ENCODE results near the gene ABCD1. TPM values are rescaled to one million over a fixed set of nuclear protein-coding genes. Genes with fewer than 3 reads are reported as not detected.

Gene ABCD1
- total RNA-seq, 4 donors from 2014 or later: 18.4 to 36.2 (median 25.1) TPM

GRCh38 chrX:153765138-153766079 lies 40.8 kb downstream of the ABCD1 start:
- intact Hi-C loops (cut with DNase I): loop anchor here (2.0 kb wide), 1 partner anchor 187 kb away; no protein-coding TSS in a partner anchor
- Histone ChIP-seq H3K4me3 (peak overlapping the region; percentile 43 to 56 (median 49)), H3K27ac (replicated peaks in 1 of 4) (peak overlapping the region; percentile 70 to 79 (median 76)), H3K9me3 (no peaks in the 10 kb centered on the region), H3K4me1 (peaks cover 19 to 40% (median 36%) of the 10 kb centered on the region in 4 donors), H3K36me3 (peaks cover 0 to 12% (median 3%) of the 10 kb centered on the region in 4 donors), H3K27me3 (no peaks in the 10 kb centered on the region)
- DNase-seq (ENCODE audit: extremely low spot score): no peak
- 62% methylated on average over 20 of the region's 27 CpGs for WGBS
- TF ChIP-seq, protein P1, sequence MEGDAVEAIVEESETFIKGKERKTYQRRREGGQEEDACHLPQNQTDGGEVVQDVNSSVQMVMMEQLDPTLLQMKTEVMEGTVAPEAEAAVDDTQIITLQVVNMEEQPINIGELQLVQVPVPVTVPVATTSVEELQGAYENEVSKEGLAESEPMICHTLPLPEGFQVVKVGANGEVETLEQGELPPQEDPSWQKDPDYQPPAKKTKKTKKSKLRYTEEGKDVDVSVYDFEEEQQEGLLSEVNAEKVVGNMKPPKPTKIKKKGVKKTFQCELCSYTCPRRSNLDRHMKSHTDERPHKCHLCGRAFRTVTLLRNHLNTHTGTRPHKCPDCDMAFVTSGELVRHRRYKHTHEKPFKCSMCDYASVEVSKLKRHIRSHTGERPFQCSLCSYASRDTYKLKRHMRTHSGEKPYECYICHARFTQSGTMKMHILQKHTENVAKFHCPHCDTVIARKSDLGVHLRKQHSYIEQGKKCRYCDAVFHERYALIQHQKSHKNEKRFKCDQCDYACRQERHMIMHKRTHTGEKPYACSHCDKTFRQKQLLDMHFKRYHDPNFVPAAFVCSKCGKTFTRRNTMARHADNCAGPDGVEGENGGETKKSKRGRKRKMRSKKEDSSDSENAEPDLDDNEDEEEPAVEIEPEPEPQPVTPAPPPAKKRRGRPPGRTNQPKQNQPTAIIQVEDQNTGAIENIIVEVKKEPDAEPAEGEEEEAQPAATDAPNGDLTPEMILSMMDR (IDR thresholded peaks at IDR 0.05): no peak
- TF ChIP-seq EP300 (IDR thresholded peaks at IDR 0.05) (no peak), POLR2AphosphoS5 (IDR thresholded peaks at IDR 0.05) (no peak), POLR2A (IDR thresholded peaks at IDR 0.05; ENCODE audit: low read depth) (no peak)

DNA sequence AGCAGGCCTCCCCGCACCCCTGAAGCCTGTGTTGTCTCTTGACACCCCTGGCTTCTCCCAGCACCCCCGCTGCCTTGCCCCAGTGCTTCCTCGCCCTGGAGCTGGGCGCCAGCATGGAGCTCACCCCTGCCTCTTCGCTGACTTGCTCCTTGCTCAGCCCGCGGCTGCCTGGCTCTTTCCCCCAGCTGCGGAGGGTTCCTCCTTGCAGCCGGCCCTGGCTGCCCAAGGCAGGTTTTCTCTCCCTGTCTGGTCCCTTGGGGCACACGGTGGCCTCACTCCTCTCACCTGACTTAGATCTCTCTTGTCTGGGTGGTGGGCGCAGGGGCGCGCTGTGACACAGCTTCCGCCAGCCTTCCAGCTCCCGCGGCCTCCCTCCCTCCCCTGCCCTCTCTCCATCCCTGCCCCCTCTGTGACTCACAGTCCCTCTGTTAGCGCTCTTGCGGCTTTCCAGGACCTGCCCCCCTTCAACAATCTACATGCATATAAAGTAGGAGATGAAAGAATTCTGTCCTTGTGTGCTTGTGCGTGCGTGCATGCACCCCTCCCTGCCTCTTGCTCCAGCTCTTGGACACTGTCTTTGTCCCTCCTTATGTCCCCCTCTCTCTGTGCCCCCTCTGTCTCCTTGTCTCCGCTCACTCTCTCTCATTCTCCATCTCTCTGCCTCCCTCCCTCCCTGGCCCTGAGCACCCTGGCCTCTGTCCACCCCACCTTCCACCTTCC lies 41.6 kb downstream of the ABCD1 start:
- Histone ChIP-seq H3K4me3 (peak overlapping the region; percentile 43 to 56 (median 49)), H3K36me3 (peaks cover 0 to 20% (median 8%) of the 10 kb centered on the region in 4 donors), H3K4me1 (peaks cover 19 to 40% (median 36%) of the 10 kb centered on the region in 4 donors), H3K9me3 (no peaks in the 10 kb centered on the region), H3K27me3 (no peaks in the 10 kb centered on the region), H3K27ac (replicated peaks in 1 of 4) (peak overlapping the region; percentile 70 to 79 (median 76))
- DNase-seq (ENCODE audit: extremely low spot score): no peak
- TF ChIP-seq, protein P1 (IDR thresholded peaks at IDR 0.05): no peak
- TF ChIP-seq POLR2AphosphoS5 (IDR thresholded peaks at IDR 0.05) (peak in 1 of 2 donors; percentile 51), POLR2A (IDR thresholded peaks at IDR 0.05; ENCODE audit: low read depth) (no peak), EP300 (IDR thresholded peaks at IDR 0.05) (no peak)
- 59% methylated on average over 21 of the region's 21 CpGs for WGBS
- intact Hi-C loops (cut with DNase I): no loop called here

DNA sequence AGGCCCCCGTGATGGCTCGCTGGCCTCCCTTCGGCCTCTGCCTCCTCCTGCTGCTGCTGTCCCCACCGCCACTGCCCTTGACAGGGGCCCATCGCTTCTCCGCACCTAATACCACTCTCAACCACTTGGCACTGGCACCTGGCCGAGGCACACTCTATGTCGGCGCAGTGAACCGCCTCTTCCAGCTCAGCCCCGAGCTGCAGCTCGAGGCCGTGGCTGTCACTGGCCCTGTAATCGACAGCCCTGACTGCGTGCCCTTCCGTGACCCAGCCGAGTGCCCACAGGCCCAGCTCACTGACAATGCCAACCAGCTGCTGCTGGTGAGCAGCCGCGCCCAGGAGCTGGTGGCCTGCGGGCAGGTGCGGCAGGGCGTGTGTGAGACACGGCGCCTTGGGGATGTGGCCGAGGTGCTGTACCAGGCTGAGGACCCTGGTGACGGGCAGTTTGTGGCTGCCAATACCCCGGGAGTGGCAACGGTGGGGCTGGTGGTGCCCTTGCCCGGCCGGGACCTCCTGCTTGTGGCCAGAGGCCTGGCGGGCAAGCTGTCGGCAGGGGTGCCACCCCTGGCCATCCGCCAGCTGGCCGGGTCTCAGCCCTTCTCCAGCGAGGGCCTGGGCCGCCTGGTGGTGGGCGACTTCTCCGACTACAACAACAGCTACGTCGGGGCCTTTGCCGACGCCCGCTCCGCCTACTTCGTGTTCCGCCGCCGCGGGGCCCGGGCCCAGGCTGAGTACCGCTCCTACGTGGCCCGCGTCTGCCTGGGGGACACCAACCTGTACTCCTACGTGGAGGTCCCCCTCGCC lies 42.4 kb downstream of the ABCD1 start:
- peak overlapping the region in 2 of 4 donors; percentile 30 to 75 for H3K27ac ChIP-seq (replicated peaks in 1 of 4)
- TF ChIP-seq, protein P1 (IDR thresholded peaks at IDR 0.05): no peak
- TF ChIP-seq POLR2AphosphoS5 (IDR thresholded peaks at IDR 0.05): no peak
- TF ChIP-seq POLR2A (IDR thresholded peaks at IDR 0.05; ENCODE audit: low read depth): no peak
- 86% methylated on average over 26 of the region's 56 CpGs for WGBS
- intact Hi-C loops (cut with DNase I): no loop called here
- DNase-seq (ENCODE audit: extremely low spot score): no peak
- H3K4me3 ChIP-seq: peak overlapping the region in 3 of 4 donors; percentile 43 to 56 (median 51)
- no peaks in the 10 kb centered on the region for H3K9me3 ChIP-seq
- peaks cover 0 to 28% (median 12%) of the 10 kb centered on the region in 4 donors for H3K36me3 ChIP-seq
- no peaks in the 10 kb centered on the region for H3K27me3 ChIP-seq
- peaks cover 19 to 40% (median 36%) of the 10 kb centered on the region in 4 donors for H3K4me1 ChIP-seq

- Histone ChIP-seq H3K9me3 (no peaks in the 10 kb centered on the region), H3K27me3 (no peaks in the 10 kb centered on the region), H3K27ac (replicated peaks in 1 of 4) (peak overlapping the region in 1 of 4 donors; percentile 75), H3K4me3 (no peak overlapping the region), H3K36me3 (peaks cover 0 to 31% (median 15%) of the 10 kb centered on the region in 4 donors), H3K4me1 (peaks cover 19 to 40% (median 36%) of the 10 kb centered on the region in 4 donors)
- TF ChIP-seq EP300 (IDR thresholded peaks at IDR 0.05) (no peak), POLR2A (IDR thresholded peaks at IDR 0.05; ENCODE audit: low read depth) (no peak), POLR2AphosphoS5 (IDR thresholded peaks at IDR 0.05) (no peak)
- TF ChIP-seq, protein P1 (IDR thresholded peaks at IDR 0.05): no peak
- WGBS: 94% methylated on average over 18 of the region's 20 CpGs
- intact Hi-C loops (cut with DNase I): no loop called here
- DNase-seq (ENCODE audit: extremely low spot score): no peak
Measured at GRCh38 chrX:153767674-153768055, 43.0 kb downstream of the ABCD1 start.

All from esophagus muscularis mucosa (tissue), 4 donors.